Esophagus squamous epithelium (tissue), 5 donors: Measurements from ENCODE around the gene PET117. TPM values are rescaled to one million over a fixed set of nuclear protein-coding genes. Genes with fewer than 3 reads are reported as not detected.
A peak's percentile ranks its signal among the peaks of the same experiment; 100 is the strongest.

Experiments
- DNase-seq: peaks from one replicate; lab custom pipeline; 2025; lab: John Stamatoyannopoulos, UW
- H3K27ac ChIP-seq, 4 donors: fragments of 200-600 bp; sonication (generic); one replicate each; pipeline ENCODE4 v1.5.1; 2016 to 2019; ENCODE audit warnings: mild to moderate bottlenecking in 1 of 4
- H3K27me3 ChIP-seq, 4 donors: fragments of 200-600 bp; sonication (generic); 1 replicate in 3 of 4; 2 replicates in 1 of 4; pipeline versions ENCODE4 v1.5.1 to v1.6.0; 2017 to 2021; ENCODE audit warnings: antibody characterized with exemption in 1 of 4
- H3K36me3 ChIP-seq, 3 donors: fragments of 200-600 bp; sonication (generic); one replicate each; pipeline ENCODE4 v1.5.1; 2016 to 2019
- H3K4me1 ChIP-seq, 3 donors: fragments of 200-600 bp; sonication (generic); one replicate each; pipeline ENCODE4 v1.5.1; 2017 to 2019
- H3K4me3 ChIP-seq, 4 donors: fragments of 200-600 bp; sonication (generic); 1 replicate in 3 of 4; 2 replicates in 1 of 4; pipeline ENCODE4 v1.5.1; 2016 to 2019; ENCODE audit warnings: mild to moderate bottlenecking in 2 of 4, moderate library complexity in 1 of 4
- H3K9me3 ChIP-seq, 3 donors: fragments of 200-600 bp; sonication (generic); one replicate each; pipeline ENCODE4 v1.5.1; 2016 to 2019
- POLR2A ChIP-seq, 4 donors: fragments of 450-650 bp; IDR thresholded peaks; one replicate each; pipeline ENCODE4 v1.6.1; 2017; ENCODE audit warnings: antibody characterized with exemption in 4 of 4, mild to moderate bottlenecking in 4 of 4, moderate library complexity in 3 of 4
- WGBS, 2 donors: methylation state at CpG; one replicate each; pipeline ENCODE4 v1.1.5; 2018; 5-methylcytosine and 5-hydroxymethylcytosine counted together
- intact Hi-C: fragments of 100-400 bp; cut with DNase I; formaldehyde crosslinking; loops from one replicate; pipeline ENCODE4 v1.15.0; 2022
- total RNA-seq, 4 donors: library from RNA; depleted of rRNA; stranded (reverse); fragments of >200 nt; gene quantifications; one replicate each; pipeline ENCODE4 v1.1.0, GENCODE V29; 2016
- TF ChIP-seq, protein P1 (sequence below), 6 experiments: fragments of 450-650 bp in 4 of 6; fragments of 200-600 bp in 2 of 6; sonication (generic) in 2 of 6; IDR thresholded peaks; one replicate each; pipeline ENCODE4 v1.5.1; 2016 to 2019; ENCODE audit warnings: antibody characterized with exemption in 6 of 6, mild to moderate bottlenecking in 4 of 6, moderate library complexity in 4 of 6
- donor health status: DM: yes; HTN: yes; CAD: no.

The PET117 gene
- total RNA-seq, 4 donors from 2014 or later, result 2.8 to 17.0 (median 7.7) TPM

DNA sequence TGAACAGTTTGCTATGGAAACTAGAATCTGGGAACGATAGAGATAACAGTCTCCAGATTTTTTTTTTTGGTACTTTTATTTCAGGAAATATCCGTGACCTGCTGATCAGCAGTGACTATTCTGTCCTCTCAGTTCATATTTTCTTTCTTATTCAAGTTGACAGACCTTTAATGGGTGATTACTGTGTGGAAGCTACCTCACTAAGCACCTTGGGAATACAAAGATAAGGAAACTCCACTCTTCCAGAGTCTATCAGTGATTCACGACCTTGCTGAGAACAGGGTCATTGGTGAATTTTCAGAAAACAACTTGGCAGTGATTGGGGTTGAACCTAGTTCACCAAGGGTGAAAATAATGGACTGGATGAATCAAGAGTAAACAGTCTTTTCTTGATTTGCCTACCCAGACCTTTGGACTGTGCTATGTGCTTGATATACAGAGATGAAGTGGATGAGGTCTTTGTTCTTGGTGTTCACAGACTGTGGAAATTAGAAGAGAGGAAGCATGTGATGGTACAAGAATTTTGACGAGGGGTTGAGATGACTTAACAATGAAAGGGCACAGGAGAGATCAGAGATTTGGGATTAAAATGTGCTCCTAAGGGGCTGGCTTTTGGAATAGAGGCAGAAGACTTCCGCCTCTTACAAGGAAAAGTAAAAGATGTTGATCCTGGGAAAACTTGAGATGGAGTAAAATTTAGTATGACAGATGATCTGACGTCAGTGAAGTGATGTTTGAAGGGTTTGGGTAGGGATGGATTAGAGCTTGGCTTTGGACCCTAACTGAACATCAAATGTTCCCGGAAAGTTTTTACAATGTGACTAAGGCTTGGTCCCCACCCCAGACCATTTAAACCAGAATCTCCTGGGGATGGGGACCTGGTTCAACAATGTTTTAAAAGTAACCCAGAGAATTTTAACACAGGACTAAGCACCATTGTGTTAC is 1.2 kb downstream of the PET117 start:
- Histone ChIP-seq H3K27ac (peak overlapping the region in 3 of 4 donors; percentile 88 to 95 (median 95)), H3K4me3 (peak overlapping the region; percentile 83 to 94 (median 88)), H3K36me3 (peaks cover 0 to 18% (median 7%) of the 10 kb centered on the region in 3 donors), H3K9me3 (no peaks in the 10 kb centered on the region), H3K27me3 (no peaks in the 10 kb centered on the region), H3K4me1 (peaks cover 12 to 46% (median 13%) of the 10 kb centered on the region in 3 donors)
- WGBS, 2 donors, result 25 to 27% methylated on average over 6 to 7 of the region's 7 CpGs
- no peak for TF ChIP-seq POLR2A (IDR thresholded peaks at IDR 0.05)
- TF ChIP-seq, protein P1, sequence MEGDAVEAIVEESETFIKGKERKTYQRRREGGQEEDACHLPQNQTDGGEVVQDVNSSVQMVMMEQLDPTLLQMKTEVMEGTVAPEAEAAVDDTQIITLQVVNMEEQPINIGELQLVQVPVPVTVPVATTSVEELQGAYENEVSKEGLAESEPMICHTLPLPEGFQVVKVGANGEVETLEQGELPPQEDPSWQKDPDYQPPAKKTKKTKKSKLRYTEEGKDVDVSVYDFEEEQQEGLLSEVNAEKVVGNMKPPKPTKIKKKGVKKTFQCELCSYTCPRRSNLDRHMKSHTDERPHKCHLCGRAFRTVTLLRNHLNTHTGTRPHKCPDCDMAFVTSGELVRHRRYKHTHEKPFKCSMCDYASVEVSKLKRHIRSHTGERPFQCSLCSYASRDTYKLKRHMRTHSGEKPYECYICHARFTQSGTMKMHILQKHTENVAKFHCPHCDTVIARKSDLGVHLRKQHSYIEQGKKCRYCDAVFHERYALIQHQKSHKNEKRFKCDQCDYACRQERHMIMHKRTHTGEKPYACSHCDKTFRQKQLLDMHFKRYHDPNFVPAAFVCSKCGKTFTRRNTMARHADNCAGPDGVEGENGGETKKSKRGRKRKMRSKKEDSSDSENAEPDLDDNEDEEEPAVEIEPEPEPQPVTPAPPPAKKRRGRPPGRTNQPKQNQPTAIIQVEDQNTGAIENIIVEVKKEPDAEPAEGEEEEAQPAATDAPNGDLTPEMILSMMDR (IDR thresholded peaks at IDR 0.05), result no peak
- intact Hi-C loops, result no loop called here
- no peak for DNase-seq

DNA sequence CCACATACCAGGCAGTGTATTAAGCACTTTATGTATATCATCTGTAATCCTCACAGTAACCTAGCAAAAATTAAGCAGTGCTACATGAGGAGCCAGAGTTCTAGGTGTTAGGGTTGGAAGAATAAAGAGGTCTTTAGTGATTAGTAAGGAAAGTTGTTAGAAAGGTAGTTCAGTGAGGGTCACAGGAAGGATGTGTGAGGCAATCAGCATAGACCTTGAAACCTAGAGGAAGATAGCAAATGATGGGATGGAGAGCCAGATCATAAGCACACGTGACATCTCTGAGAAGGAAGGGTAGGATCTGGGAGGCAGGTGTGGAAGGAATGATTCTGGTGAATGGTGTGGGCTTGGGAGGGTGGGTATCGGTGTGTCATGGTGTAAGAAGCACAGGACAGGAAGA is 2.2 kb downstream of the PET117 start:
- TF ChIP-seq, protein P1 (IDR thresholded peaks at IDR 0.05), result no peak
- no peak for TF ChIP-seq POLR2A (IDR thresholded peaks at IDR 0.05)
- H3K27ac ChIP-seq, result no peak overlapping the region
- H3K4me3 ChIP-seq, result no peak overlapping the region
- H3K9me3 ChIP-seq, result no peaks in the 10 kb centered on the region
- intact Hi-C loops, result no loop called here
- DNase-seq, result no peak
- no peaks in the 10 kb centered on the region for H3K27me3 ChIP-seq
- WGBS, 2 donors, result 72 to 80% methylated on average over 2 of the region's 2 CpGs
- peaks cover 0 to 28% (median 7%) of the 10 kb centered on the region in 3 donors for H3K36me3 ChIP-seq
- H3K4me1 ChIP-seq, result peaks cover 12 to 40% (median 13%) of the 10 kb centered on the region in 3 donors

DNA sequence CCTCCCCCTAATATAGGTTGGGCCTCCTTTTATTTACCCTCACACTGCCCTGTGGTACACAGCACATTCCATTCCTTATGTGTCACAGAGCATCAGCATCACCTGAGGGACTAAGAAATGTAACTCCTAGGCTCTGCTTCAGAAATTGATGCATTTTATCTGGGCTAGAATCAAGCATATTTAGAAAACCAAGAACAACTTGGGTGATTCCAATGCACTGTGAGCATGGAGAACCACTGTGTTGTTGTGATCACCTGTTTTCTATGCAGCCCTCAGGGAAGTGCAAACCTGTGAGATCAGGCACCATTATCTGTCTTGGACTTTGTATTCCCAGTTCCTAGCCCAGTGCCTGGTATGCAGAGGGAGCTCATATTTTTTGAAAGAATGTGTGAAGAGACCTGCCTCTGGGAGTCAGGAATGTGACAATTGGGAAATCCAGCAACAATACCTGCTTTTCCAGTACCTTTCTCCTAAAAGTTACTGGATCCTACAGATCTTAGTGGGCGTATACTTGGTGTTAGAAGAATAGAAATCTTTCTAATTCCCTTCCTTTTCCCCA is 7.0 kb downstream of the PET117 start:
- intact Hi-C loops, result no loop called here
- no peaks in the 10 kb centered on the region for H3K27me3 ChIP-seq
- H3K36me3 ChIP-seq, result peaks cover 0 to 72% (median 7%) of the 10 kb centered on the region in 3 donors
- H3K4me1 ChIP-seq, result peaks cover 0 to 20% (median 5%) of the 10 kb centered on the region in 3 donors
- WGBS, 2 donors, result 90 to 92% methylated on average over 1 of the region's 1 CpG
- DNase-seq, result no peak
- no peak for TF ChIP-seq POLR2A (IDR thresholded peaks at IDR 0.05)
- TF ChIP-seq, protein P1 (IDR thresholded peaks at IDR 0.05), result no peak
- no peak overlapping the region for H3K4me3 ChIP-seq
- H3K9me3 ChIP-seq, result no peaks in the 10 kb centered on the region
- H3K27ac ChIP-seq, result no peak overlapping the region

DNA sequence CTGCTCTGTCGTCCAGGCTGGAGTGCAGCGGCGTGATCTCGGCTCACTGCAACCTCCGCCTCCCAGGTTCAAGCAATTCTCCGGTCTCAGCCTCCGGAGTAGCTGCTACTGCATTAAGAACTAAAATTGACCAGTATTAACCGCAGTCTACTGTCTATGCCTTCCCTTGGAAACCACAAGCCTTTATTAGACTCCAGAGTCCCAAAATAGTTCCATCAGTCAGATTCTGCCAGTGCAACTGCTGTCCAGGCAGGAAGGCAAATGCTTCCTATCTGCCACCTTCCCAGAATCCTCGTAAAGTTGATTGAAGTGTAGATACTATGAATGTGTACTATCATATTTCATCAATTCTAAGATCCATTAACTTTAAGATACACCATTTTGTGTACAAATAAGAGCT is 16.7 kb downstream of the PET117 start:
- DNase-seq, result no peak
- 96% methylated on average over 9 of the region's 9 CpGs for WGBS, 2 donors
- Histone ChIP-seq H3K9me3 (no peaks in the 10 kb centered on the region), H3K4me1 (no peaks in the 10 kb centered on the region), H3K36me3 (peaks cover 0 to 87% (median 7%) of the 10 kb centered on the region in 3 donors), H3K27me3 (no peaks in the 10 kb centered on the region), H3K27ac (no peak overlapping the region), H3K4me3 (no peak overlapping the region)
- intact Hi-C loops, result no loop called here
- TF ChIP-seq POLR2A (IDR thresholded peaks at IDR 0.05), result no peak
- TF ChIP-seq, protein P1 (IDR thresholded peaks at IDR 0.05), result no peak

DNA sequence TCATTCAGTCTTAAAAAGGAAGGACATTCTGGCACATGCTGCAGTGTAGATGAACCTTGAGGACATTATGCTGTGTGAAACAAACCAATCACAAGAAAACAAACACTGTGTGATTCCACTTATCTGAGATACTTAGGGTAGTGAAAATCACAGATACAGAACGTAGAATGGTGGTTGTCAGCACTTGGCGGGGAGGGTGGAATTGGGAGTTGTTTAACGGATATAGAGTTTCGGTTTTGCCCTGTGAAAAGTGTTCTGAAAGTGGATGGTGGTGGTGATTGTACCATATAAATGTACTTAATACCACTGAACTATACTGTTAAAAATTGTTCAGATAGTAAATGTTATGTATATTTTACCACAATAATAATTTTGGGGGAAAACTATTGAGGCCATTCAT is 18.4 kb downstream of the PET117 start:
- WGBS, 2 donors, result 90 to 95% methylated on average over 4 of the region's 4 CpGs
- no peaks in the 10 kb centered on the region for H3K9me3 ChIP-seq
- DNase-seq, result no peak
- H3K27ac ChIP-seq, result no peak overlapping the region
- intact Hi-C loops, result no loop called here
- TF ChIP-seq, protein P1 (IDR thresholded peaks at IDR 0.05), result no peak
- no peak for TF ChIP-seq POLR2A (IDR thresholded peaks at IDR 0.05)
- H3K4me3 ChIP-seq, result no peak overlapping the region
- H3K4me1 ChIP-seq, result no peaks in the 10 kb centered on the region
- peaks cover 0 to 87% (median 7%) of the 10 kb centered on the region in 3 donors for H3K36me3 ChIP-seq
- H3K27me3 ChIP-seq, result no peaks in the 10 kb centered on the region
